Lung (tissue), 12 donors: ENCODE data around the gene RPP25L. TPM values are rescaled to one million over a fixed set of nuclear protein-coding genes. Genes with fewer than 3 reads are reported as not detected.

Source experiments
- ATAC-seq: fragments of 200-7000 bp; cut with Tn5 transposase; one replicate; pipeline ENCODE4 v1.9.1; 2020; ENCODE audit warnings: moderate number of reproducible peaks; ENCODE audit not compliant: insufficient read depth, low FRiP score
- DNase-seq, 3 donors: peaks; one replicate each; pipeline ENCODE4 v3.0.0-alpha.2; 2013 to 2017
- H3K27ac ChIP-seq, 2 donors: one replicate each; pipeline ENCODE4 v1.5.1; 2013; ENCODE audit warnings: mild to moderate bottlenecking in 2 of 2, moderate library complexity in 2 of 2, control low read depth in 1 of 2, inconsistent platforms in 1 of 2, low read depth in 1 of 2, low read length in 1 of 2
- H3K27me3 ChIP-seq, 3 donors: one replicate each; pipeline ENCODE4 v1.5.1; 2013; ENCODE audit warnings: low read length in 2 of 3; ENCODE audit not compliant: control insufficient read depth in 3 of 3, insufficient read depth in 3 of 3
- H3K36me3 ChIP-seq, 4 donors: one replicate each; pipeline ENCODE4 v1.5.1; 2013; ENCODE audit warnings: low read length in 4 of 4, mild to moderate bottlenecking in 1 of 4, moderate library complexity in 1 of 4; ENCODE audit not compliant: control insufficient read depth in 4 of 4, insufficient read depth in 4 of 4
- H3K4me1 ChIP-seq, 5 donors: one replicate each; pipeline ENCODE4 v1.5.1; 2013; ENCODE audit warnings: low read length in 5 of 5, mild to moderate bottlenecking in 2 of 5, moderate library complexity in 1 of 5; ENCODE audit not compliant: control insufficient read depth in 5 of 5, insufficient read depth in 5 of 5
- H3K4me3 ChIP-seq: one replicate; pipeline ENCODE4 v1.5.1; 2013; ENCODE audit warnings: mild to moderate bottlenecking, control low read depth, moderate library complexity
- H3K9ac ChIP-seq, 2 donors: one replicate each; pipeline ENCODE4 v1.5.1; 2013; ENCODE audit warnings: low read length in 2 of 2, control low read depth in 1 of 2; ENCODE audit not compliant: insufficient read depth in 1 of 2
- H3K9me3 ChIP-seq, 4 donors: one replicate each; pipeline ENCODE4 v1.5.1; 2013; ENCODE audit warnings: low read length in 3 of 4, mild to moderate bottlenecking in 1 of 4, moderate library complexity in 1 of 4; ENCODE audit not compliant: control insufficient read depth in 4 of 4, insufficient read depth in 3 of 4
- CTCF ChIP-seq: IDR thresholded peaks from 2 replicates; pipeline ENCODE4 v1.5.1; 2012; ENCODE audit warnings: mild to moderate bottlenecking; ENCODE audit errors: control extremely low read depth, extremely low read depth
- WGBS, 2 donors: extraction: QIAGEN DNeasy Blood & Tissue Kit; methylation state at CpG; one replicate each; pipeline ENCODE4 v1.1.7; 2013; 5-methylcytosine and 5-hydroxymethylcytosine counted together
- polyA plus RNA-seq, 2 donors: library from polyadenylated mRNA; stranded (reverse); fragments of 200-250 nt; gene quantifications; one replicate each; pipeline ENCODE4 v1.2.1, GENCODE V29; 2013
- total RNA-seq, 2 donors: library from RNA; depleted of rRNA in 1 of 2; stranded (reverse); fragments of >200 nt in 1 of 2; gene quantifications; one replicate each; pipeline ENCODE4 v1.2.1, GENCODE V29; 2014 to 2021
- donor health status: control.
- donor health status: control.
- donor health status: Bipolar disorder and iron deficiency.
- donor health status: healthy.
- donor health status: DM: yes; HTN: yes; CAD: no.

The RPP25L gene
- total and polyA plus RNA-seq, 4 donors = 17.0 to 32.6 (median 25.7) TPM

- Histone ChIP-seq H3K4me1 (peaks cover 3 to 12% (median 8%) of the 10 kb centered on the region in 5 donors), H3K36me3 (no peaks in the 10 kb centered on the region), H3K9ac (no peak overlapping the region), H3K27me3 (peaks cover 0 to 3% (median 0%) of the 10 kb centered on the region in 3 donors), H3K27ac (no peak overlapping the region), H3K4me3 (no peak overlapping the region), H3K9me3 (no peaks in the 10 kb centered on the region)
- DNase-seq (no peak), ATAC-seq (no peak)
- 54 to 63% methylated on average over 2 of the region's 2 CpGs for WGBS, 2 donors
- TF ChIP-seq CTCF = no peak
Observed at GRCh38 chr9:34607331-34607730, 4.6 kb downstream of the RPP25L start.

GRCh38 chr9:34606905-34607304 is 5.0 kb downstream of the RPP25L start:
- no peak overlapping the region for H3K9ac ChIP-seq
- H3K27me3 ChIP-seq = peaks cover 0 to 3% (median 0%) of the 10 kb centered on the region in 3 donors
- H3K4me1 ChIP-seq = peaks cover 3 to 10% (median 8%) of the 10 kb centered on the region in 5 donors
- ATAC-seq = no peak
- no peak overlapping the region for H3K27ac ChIP-seq
- H3K36me3 ChIP-seq = no peaks in the 10 kb centered on the region
- no peak overlapping the region for H3K4me3 ChIP-seq
- H3K9me3 ChIP-seq = no peaks in the 10 kb centered on the region
- no peak for TF ChIP-seq CTCF
- DNase-seq = no peak
- WGBS, 2 donors = 88 to 90% methylated on average over 3 of the region's 3 CpGs

- no peak for TF ChIP-seq CTCF
- Histone ChIP-seq H3K9me3 (no peaks in the 10 kb centered on the region), H3K4me1 (peaks cover 1 to 9% (median 6%) of the 10 kb centered on the region in 5 donors)
Observed at GRCh38 chr9:34606190-34606589, 5.7 kb downstream of the RPP25L start.

GRCh38 chr9:34603610-34604231 is 8.2 kb downstream of the RPP25L start:
- Histone ChIP-seq H3K4me1 (no peaks in the 10 kb centered on the region), H3K4me3 (no peak overlapping the region), H3K9ac (no peak overlapping the region), H3K27me3 (peaks cover 0 to 3% (median 0%) of the 10 kb centered on the region in 3 donors), H3K36me3 (no peaks in the 10 kb centered on the region), H3K9me3 (no peaks in the 10 kb centered on the region), H3K27ac (no peak overlapping the region)
- DNase-seq (peak; percentile 88 to 89 (median 88)), ATAC-seq (peak; percentile 93)
- TF ChIP-seq CTCF = peak; percentile 95
- 63% methylated on average over 4 of the region's 4 CpGs for WGBS, 2 donors

More at GRCh38 chr9:34606190-34606589, 5.7 kb downstream of the RPP25L start:
- ATAC-seq (no peak), DNase-seq (no peak)
- Histone ChIP-seq H3K36me3 (no peaks in the 10 kb centered on the region), H3K27me3 (peaks cover 0 to 3% (median 0%) of the 10 kb centered on the region in 3 donors), H3K4me3 (no peak overlapping the region), H3K9ac (no peak overlapping the region), H3K27ac (no peak overlapping the region)
